Posterior cingulate gyrus (tissue), 11 donors: ENCODE measurements around the gene METTL2A.
"Not testable (repeated sequence)": the region's sequence is repeated elsewhere in the genome, so short reads cannot be mapped to it uniquely, and the experiment has no call there.

Experiments used
- DNase-seq, 10 donors: peaks; one replicate each; pipeline versions ENCODE4 v3.0.0 to v3.0.0-alpha.2; 2020 to 2021; ENCODE audit warnings: mixed read lengths in 3 of 10
- intact Hi-C: fragments of 100-400 bp; cut with DNase I; formaldehyde crosslinking; loops from one replicate; pipeline ENCODE4 v1.15.1; 2023

METTL2A gene, protein sequence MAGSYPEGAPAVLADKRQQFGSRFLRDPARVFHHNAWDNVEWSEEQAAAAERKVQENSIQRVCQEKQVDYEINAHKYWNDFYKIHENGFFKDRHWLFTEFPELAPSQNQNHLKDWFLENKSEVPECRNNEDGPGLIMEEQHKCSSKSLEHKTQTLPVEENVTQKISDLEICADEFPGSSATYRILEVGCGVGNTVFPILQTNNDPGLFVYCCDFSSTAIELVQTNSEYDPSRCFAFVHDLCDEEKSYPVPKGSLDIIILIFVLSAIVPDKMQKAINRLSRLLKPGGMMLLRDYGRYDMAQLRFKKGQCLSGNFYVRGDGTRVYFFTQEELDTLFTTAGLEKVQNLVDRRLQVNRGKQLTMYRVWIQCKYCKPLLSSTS

DNA sequence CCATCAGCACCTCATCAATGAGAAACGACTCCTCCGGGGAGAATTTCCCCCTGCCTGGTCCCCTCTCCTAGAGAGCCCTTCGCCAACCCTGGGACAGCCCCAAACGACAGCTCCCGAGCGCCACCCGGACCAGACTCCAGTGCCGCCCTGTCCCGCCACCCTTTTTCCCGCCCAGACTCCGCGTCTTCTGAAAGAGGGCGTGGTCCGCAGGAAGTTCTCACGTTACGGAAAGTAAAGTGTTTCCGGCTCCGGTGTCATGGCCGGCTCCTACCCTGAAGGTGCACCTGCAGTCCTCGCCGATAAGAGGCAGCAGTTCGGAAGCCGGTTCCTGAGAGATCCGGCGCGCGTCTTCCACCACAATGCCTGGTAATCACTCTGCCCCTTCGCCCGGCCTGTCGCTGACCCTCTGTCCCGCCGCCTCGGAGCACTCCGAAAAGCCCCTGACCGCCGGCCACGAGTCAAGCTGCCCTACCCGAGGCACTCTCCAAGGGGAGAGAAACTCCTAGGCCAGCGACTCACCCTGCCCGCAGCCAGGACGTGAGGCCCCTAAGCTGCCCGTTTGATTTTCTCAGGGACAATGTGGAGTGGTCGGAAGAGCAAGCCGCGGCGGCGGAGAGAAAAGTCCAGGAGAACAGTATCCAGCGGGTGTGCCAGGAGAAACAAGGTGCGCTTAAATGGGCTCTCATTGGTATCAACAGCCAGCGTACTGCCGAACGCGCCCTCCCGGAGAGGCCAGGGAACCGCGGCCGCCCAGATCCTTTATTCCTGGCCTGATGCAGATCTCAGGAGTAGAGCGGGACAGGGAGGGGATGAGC, at the start of gene METTL2A:
TSS of gene METTL2A (plus strand) at position 251 of the 815 bp plus-strand sequence. CDS start at position 257, 6 bp downstream.
- DNase-seq: peak; percentile 68 to 97 (median 86)
- intact Hi-C loops: not testable (repeated sequence)

DNA sequence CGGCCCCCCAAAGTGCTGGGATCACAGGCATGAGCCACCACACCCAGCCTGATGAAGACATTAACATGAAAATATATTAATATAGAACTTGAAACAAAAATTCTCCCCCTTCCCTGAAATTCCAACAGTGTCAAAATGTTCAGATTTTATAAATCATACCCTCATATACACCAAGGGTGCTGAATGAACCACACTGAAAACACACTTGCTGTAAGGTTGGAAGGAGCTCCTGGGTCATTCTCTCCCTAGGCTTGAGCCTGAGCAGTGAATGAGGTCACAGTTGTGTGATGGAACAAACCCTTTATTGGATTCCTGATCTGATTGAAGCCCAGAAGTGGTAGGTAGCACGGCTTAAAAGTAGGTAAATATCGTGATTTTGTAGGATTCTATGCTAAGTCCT, 43.4 kb upstream of the METTL2A start, which contains the start of gene EFCAB3:
TSS of gene EFCAB3 (plus strand) at position 301 of the 400 bp plus-strand sequence. CDS start 2,427 bp downstream, outside the sequence.
- intact Hi-C loops: no loop called here
- DNase-seq: no peak

DNA sequence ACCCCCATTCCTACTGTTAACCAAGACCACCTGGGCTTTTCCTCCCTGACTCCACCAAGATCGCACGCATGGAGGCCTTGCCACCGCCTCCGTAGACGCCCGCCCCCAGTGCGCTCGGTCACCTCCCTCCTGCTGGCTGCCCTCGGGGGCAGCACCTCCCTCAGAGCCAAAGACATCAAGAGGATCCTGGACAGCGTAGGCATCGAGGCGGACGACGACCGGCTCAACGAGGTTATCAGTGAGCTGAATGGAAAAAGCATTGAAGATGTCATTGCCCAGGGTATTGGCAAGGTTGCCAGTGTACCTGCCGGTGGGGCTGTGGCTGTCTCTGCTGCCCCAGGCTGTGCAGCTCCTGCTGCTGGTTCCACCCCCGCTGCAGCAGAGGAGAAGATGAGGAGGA, 42.1 kb upstream of the METTL2A start:
- DNase-seq: peak in 1 of 10 donors; percentile 79
- intact Hi-C loops: no loop called here

DNA sequence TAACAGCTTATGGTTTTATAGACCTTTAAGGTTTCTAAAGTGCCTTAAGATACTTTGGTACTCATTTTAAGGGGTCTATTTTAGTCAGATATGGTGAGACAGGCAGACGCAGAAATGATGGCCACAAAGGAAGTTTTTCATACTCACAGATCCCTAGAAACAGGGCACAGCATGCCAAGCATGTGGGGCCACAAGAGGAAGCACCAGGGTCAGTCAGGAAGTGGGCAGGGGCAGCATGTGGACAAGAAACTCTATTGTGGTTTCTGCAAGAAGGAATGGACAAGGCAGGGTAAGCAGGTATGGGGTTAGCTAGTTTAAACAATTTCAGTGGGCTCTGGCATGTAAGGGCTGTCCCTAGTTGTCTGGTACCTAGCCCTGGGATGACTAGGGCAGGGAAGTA, 34.8 kb upstream of the METTL2A start:
- intact Hi-C loops: no loop called here
- DNase-seq: no peak

DNA sequence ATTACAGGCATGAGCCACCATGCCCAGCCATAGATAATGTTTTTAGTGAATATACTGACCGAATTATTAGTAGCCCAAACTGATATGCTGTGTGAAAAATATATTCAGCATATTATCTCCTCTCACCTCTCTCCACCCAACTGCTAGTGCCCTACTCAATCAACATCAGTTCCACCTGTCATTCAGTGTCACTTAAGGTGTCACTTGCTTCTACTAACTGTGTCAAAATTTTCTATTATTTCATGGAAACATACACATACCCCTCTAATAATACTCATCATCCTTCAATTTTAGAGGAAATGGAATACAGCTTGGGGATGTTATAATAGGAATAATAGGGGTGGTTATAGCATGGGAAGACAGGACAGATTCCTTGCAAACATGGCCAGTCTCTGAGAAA, 30.8 kb upstream of the METTL2A start:
- DNase-seq: no peak
- intact Hi-C loops: no loop called here

DNA sequence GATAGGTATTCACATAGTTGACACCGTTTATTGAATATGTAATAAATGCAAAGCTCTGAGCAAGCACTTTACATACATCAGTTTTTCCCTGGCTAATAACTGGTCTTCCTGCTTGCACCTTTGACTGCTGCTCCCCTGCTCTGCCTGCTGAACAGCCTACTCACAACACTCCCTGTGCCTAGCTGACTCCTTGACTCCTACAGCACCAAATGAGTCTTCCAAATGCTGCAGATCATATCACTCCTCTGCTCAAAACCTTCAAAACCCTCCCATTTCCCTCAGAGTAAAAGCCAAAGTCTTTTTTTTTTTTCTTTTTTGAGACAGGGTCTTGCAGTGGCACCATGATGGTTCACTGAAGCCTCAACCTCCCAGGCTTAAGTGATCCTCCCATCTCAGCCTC, 24.8 kb upstream of the METTL2A start:
- no peak for DNase-seq
- intact Hi-C loops: no loop called here

DNA sequence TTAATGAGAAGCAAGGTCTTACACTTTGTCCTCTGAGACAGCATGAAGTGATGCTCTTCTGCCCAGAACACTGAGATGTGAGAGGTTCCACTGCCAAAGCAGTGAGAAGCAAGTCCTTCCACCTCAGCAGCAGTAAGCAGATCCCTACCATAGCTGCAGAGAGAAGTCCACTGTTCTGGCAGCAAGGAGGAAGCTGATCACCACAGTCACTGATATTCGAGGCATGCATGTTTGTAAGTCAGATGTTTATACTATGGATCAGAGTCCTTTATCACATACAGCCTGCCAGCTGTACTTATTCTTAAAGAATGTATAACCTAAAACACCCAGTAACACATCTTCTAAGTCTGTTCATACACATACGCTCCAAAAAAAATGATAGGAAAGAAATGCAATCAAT, 18.2 kb upstream of the METTL2A start:
- no peak for DNase-seq
- intact Hi-C loops: no loop called here

DNA sequence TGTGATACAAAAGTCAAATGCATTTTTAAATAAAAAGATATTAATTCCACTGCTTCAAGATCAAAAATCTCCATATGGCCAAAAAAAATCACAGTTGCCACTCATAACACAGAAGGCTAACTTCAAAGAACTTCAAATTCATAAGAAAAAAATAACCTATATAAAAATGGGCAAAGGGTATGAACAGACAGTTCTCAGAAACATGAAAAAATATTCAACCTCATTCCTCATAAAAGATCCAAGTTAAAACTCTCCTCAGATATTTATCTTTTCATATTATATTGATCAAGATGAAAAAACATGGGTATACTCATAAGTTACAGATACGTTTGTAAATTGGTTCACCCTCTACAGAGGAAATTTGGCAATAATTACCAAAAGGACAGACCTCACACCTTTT, 10.6 kb upstream of the METTL2A start:
- intact Hi-C loops, DNase-seq: not testable (repeated sequence)

DNA sequence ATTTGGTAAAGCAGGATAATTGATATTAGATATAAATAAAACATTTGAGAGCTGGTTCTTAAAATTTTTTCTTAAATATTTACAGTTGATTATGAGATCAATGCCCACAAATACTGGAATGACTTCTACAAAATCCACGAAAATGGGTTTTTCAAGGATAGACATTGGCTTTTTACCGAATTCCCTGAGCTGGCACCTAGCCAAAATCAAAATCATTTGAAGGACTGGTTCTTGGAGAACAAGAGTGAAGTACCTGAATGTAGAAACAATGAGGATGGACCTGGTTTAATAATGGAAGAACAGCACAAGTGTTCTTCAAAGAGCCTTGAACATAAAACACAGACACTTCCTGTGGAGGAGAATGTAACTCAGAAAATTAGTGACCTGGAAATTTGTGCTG, 2.5 kb downstream of the METTL2A start:
- intact Hi-C loops, DNase-seq: not testable (repeated sequence)

DNA sequence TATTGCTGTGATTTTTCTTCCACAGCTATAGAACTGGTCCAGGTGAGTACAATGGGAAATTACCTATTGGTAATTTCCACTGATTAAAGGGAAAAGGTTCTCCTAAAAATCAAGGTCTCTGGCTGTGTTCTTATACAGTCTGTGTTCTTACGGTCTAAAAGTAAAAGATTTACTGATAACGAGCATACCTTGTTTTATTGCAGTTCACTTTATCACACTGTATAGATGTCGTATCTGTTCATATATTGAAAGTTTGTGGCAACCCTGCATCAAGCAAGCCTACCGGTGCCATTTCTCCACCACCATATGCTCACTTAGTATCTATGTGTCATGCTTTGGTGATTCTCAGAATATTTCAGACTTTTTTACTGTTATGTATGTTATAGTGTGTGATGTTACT, 11.6 kb downstream of the METTL2A start:
- intact Hi-C loops, DNase-seq: not testable (repeated sequence)

DNA sequence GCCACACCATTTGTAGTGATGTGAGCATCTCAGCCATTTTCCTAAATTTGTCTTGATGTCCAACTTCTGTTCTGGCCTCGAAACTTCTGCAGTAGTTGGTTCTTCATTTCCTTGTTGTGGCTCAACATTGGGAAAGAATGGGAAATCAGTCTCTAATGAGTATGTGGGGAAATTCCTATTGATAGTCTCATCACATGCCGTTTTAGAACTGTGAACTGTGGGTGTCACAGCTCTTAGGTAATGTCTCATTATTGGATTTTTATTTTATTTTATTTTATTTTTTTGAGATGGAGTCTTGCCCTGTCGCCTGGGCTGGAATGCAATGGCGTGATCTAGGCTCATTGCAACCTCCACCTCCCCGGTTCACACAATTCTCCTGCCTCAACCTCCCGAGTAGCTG, 17.5 kb downstream of the METTL2A start:
- DNase-seq, intact Hi-C loops: not testable (repeated sequence)

DNA sequence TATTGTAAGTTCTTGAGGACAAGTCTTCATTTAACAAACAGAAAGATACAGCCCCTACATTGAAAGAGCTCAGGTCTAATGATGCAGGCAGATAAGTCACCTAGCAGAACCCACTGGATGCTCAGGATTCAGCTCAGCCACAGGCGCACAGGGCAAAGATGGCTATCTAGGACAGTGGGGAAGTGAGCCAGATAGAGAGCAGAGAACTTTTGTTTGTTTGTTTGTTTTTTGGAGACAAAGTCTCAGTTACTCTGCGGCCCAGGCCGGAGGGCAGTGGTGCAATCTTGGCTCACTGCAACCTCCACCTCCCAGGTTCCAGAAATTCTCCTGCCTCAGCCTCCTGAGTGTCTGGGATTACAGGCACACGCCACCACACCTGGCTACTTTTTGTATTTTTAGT, 20.4 kb downstream of the METTL2A start:
- intact Hi-C loops: no loop called here
- no peak for DNase-seq

DNA sequence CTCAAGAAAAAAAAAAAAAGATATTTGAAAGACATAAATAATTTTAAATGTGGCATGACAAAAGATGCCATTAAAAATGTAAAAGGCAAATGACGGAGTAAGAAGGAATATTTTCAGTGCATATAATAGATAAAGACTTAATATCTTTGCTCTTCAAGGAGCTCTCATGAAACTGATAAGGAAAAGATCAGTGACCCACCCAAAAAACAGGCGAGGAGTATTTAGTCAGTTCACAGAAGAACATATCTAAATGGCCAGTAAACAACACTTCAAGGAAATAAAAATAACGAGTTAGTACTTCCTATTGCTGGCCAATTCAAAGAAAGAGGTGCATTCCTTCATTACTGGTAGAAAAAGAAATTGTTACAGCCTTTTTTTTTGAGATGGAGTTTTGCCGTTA, 22.1 kb downstream of the METTL2A start:
- intact Hi-C loops, DNase-seq: not testable (repeated sequence)

DNA sequence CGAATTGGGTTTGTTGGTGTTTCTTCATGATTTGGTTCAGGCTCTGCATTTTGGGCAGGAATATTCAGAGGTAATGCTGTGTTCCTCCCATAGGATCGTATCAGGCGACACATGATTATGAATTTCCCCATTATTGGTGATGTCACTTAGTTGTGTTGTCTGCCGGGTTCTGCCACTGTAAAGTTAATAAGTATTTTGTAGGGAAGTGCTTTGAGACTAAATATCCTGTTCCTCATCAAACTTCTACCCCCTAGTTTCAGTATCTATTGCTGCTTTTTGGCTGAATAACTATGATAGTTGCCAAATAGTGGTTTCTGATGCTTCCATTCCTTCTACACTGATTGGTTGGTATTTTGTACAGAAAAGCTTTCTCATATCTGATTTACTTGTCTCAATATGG, 28.5 kb downstream of the METTL2A start:
- DNase-seq, intact Hi-C loops: not testable (repeated sequence)

DNA sequence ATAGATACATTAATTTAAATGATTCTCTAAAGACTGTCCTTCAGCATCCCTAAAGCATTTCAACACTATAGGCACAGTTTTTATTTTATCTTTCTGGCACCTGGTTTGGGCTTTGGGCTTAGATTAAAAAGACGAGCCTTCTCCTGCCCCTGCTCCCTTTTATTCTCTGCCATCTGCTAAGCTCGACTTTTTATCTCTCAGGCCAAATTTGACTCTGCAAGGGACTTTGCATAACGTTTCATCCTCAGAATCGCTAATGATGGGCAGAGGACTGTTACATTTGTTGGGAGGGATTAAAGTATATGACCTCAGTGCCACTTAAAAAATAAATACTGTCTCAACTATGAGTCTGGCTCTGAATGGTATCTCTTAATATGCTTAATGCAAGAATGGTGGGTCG, 29.3 kb downstream of the METTL2A start:
- DNase-seq, intact Hi-C loops: not testable (repeated sequence)

DNA sequence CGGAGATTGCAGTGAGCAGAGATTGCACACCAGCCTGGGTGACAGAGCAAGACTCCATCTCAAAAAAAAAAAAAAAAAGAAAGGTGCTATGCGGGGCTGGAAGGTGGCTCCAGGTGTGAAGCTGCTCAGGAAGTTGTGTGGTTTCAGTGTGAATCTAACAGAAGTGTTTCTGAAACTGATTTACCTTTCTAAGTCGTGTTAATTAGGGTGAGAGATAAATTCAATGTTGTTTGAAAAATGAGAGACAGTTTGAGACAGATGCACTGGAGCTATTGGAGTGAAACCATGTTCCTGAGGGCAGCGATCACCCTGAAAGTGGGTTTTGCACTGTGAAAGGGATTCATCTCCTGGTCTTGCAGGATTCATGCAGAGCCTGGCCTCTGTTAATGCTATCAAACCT, 30.0 kb downstream of the METTL2A start:
- intact Hi-C loops, DNase-seq: not testable (repeated sequence)

DNA sequence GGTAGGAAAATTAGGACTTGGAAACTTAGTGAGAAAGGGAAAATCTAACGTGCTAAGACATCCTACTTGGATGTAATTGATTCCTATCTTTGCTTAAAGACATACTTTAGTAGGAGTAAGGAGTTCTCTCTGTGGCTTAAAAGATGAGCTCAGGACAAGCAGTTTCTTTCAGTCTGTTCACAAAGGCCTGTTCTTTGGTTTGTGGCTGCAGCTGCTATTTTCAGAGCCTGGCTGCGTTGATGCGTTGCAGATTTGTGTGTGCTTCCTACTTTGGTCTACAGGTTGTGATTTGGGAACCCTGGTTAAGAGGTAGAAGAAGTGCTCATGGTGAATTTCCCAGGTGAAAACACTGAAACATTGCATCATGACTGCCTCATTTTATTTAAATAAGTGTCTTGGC, 30.4 kb downstream of the METTL2A start:
- peak in 1 of 10 donors; percentile 19 for DNase-seq
- intact Hi-C loops: not testable (repeated sequence)

DNA sequence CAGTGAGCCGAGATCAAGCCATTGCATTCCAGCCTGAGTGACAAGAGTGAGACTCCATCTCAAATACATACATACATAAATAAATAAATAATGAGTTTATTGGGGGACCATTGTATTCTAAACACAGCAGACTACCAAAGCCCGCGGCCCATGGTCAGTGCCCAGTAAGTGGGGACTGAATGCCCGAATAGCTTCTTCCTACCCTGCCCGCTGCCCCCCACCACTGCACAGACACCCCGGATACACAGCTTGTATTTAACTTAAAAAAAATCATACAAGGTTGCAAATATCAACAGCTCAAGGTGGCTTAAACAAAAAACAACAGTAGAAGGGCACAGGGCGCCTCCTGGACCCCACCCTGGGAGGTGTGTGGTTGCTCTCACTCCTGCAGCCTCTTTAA, 32.3 kb downstream of the METTL2A start:
- intact Hi-C loops: no loop called here
- DNase-seq: no peak

DNA sequence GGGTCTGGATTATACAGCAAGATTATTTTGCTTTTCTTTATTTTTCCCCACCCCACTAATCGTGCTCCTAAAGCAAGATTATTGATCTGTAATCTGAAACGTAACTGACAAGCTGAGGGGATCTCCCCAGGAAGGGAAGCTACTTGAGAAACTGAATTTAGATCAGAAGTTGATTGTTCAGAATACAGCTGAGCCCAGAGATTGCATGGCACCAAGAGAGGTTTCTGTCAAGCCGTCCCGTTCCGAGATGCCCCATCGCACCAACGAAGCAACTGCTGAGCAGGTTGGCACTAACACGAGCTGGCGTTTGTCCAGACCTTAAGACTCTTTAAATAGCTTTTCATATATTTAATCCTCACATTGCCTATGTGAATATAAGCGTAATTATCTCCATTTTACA, 34.8 kb downstream of the METTL2A start:
- intact Hi-C loops, DNase-seq: not testable (repeated sequence)

DNA sequence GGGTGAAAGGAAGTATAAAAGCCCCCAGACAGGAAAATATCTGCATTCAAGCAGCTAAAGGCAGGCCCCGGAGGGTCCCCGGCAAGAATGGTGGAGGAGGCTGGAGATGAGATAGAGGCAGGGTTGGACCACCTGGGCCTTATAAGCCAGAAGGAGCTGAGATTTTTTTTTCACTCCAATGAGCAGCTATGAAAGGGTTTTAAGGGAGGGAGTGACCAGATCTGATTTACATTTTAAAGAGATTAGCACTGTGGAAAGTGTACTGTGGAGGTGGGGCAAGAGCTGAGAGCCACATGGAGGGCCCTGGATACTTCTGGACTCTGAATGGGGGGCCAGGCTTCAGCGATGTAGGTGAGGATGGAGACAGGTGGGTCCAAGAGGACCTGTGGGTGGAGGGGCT, 40.7 kb downstream of the METTL2A start:
- intact Hi-C loops, DNase-seq: not testable (repeated sequence)

DNA sequence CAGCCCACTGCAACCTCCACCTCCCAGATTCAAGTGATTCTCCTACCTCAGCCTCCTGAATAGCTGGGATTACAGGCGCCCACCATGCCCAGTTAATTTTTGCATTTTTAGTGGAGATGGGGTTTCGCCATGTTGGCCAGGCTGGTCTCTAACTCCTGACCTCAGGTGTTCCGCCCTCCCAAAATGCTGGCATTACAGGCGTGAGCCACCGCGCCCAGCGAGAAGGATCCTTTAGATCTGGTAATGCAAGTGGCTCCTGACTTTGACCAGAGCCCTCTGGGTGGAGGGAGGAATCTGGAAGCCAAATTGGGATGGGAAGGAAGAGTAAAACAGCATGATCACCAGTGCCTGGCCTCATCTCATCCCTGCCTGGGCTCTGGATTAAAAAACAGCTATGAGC, 41.6 kb downstream of the METTL2A start:
- intact Hi-C loops, DNase-seq: not testable (repeated sequence)
